Daoy (cell line): ENCODE measurements around the gene MCC. TPM values are rescaled to one million over a fixed set of nuclear protein-coding genes. Genes with fewer than 3 reads are reported as not detected.
A peak's percentile ranks its signal among the peaks of the same experiment; 100 is the strongest.

Experiments
- DNase-seq: peaks from one replicate; pipeline ENCODE4 v3.0.0-alpha.2; 2015; ENCODE audit warnings: low read depth
- total RNA-seq: library from RNA; depleted of rRNA; stranded (reverse); fragments of >200 nt; shearing (Covaris generic); gene quantifications from 2 replicates; pipeline ENCODE4 v1.2.3, GENCODE V29; 2014

The MCC gene
- total RNA-seq, 1 experiment from 2014 or later: 11.8 TPM

GRCh38 chr5:113245427-113246225 is 242.6 kb downstream of the MCC start:
- DNase-seq: no peak

GRCh38 chr5:113244966-113245365 is 243.3 kb downstream of the MCC start:
- no peak for DNase-seq

GRCh38 chr5:113243349-113243664 is 244.9 kb downstream of the MCC start:
- no peak for DNase-seq

GRCh38 chr5:113242481-113243348 is 245.5 kb downstream of the MCC start:
- DNase-seq: no peak

DNA sequence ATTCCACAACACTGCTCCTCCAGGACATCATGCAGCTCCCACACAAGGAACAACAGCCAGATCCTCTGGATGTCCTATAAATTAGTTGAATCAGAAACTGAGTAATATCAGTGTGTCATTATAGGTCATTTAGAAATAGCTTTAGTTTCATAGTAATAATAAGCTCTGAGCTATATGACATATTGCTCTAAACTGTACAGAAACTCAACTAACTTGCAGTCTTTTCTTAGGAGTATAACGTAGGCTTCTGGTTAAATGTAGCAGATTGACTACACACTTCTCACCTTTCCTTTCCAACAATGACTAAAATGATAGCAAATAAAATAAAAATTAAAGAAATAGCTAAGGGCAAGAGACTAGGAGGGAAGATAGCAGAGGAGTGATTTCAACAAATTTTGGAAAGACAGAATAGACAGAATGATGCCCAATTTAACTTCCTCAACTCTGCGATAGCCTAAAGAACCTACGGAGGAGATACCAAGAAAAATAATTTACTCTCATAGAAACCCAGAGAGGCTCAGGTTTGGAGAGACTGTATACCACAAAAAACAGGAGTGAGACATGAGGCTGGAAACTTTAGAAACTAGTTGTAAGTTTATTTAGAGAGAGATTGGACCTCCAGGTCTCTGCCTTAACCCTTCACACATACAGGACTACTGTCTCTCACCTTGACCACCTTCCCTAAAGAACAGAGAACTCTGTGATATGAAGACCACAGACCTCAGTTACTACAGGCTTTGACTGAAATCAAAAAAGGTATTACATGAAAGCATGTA is 247.1 kb downstream of the MCC start:
- DNase-seq: no peak

- DNase-seq: no peak
These were observed 248.2 kb downstream of the MCC start for GRCh38 chr5:113240032-113240431.

DNA sequence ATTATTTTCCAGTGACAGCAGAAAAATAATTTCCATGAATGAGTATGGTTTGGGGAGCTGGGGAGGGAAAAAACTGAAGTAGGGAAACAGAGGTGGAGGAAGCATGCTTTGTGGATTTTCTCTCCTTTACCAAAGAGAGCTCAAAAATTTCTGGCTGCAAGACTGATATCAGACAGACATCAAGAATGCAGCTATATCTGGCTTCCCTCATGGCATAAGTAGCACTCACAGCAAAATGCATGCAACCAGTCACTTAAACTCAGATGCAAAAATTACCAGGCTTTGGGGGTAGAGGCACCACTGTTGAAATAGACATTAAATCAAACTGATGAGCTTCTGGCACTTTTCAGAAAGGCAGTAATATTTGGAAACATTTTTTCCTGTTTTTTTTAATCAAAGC is 250.4 kb downstream of the MCC start:
- DNase-seq: no peak

DNA sequence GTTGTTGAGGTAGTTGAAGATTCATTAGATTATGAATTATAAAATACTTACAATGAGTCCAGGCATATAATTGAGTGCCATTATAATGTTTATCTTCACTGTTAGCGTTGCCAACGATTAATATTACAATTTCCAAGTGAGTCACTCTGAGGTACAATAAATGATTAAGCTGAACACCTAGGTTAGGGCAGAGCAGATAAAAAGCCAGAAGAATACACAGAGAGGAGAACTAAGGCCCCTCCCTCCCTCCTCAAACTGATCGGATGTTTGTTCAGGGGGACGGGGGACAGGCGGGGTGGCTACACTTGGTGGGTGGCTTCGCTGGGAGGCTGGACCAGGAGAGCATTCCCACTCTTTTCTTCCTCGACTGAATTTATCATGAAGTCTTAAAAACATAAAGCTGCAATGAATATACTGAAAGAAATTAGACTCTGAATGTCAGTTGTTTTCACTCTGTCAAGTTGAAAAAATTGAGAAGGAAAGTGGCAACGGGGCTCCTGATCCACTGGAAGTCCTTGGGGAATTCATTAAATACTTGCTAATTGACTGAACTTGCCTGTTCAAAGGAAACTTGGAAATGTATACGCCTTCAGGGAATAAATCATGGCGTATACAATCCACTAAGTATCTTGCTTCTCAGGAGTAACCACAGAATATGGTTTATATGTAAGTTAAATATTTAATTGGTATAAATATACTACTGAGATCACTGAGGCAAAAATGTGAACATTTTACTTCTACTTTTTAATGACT is 251.5 kb downstream of the MCC start:
- DNase-seq: no peak

GRCh38 chr5:113235884-113236283 is 252.4 kb downstream of the MCC start:
- no peak for DNase-seq

GRCh38 chr5:113234546-113234945 is 253.7 kb downstream of the MCC start:
- DNase-seq: no peak

GRCh38 chr5:113233606-113234005 is 254.6 kb downstream of the MCC start:
- no peak for DNase-seq

DNA sequence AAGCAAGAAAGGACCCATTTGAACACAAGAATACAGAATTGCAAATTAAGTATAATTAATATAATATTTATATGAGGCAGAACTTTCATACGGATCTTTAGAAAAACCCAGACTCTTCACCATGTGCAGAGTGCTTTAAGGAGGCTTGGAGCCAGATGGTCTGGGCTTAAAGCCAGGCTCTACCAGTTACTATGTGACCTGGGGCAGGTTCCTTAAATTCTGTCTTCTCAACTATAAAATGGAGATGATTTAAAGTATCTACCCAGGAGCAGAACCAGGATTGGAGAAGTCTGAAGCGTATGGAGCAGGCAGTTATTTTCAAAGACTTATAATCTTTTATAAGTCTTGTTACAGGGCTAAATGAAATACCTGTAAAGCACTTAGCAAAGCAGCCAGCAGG is 255.6 kb downstream of the MCC start:
- DNase-seq: no peak

- DNase-seq: peak; percentile 63
These were observed 256.0 kb downstream of the MCC start for GRCh38 chr5:113232221-113232620.

- DNase-seq: no peak
These were observed 256.6 kb downstream of the MCC start for GRCh38 chr5:113231653-113232000.

DNA sequence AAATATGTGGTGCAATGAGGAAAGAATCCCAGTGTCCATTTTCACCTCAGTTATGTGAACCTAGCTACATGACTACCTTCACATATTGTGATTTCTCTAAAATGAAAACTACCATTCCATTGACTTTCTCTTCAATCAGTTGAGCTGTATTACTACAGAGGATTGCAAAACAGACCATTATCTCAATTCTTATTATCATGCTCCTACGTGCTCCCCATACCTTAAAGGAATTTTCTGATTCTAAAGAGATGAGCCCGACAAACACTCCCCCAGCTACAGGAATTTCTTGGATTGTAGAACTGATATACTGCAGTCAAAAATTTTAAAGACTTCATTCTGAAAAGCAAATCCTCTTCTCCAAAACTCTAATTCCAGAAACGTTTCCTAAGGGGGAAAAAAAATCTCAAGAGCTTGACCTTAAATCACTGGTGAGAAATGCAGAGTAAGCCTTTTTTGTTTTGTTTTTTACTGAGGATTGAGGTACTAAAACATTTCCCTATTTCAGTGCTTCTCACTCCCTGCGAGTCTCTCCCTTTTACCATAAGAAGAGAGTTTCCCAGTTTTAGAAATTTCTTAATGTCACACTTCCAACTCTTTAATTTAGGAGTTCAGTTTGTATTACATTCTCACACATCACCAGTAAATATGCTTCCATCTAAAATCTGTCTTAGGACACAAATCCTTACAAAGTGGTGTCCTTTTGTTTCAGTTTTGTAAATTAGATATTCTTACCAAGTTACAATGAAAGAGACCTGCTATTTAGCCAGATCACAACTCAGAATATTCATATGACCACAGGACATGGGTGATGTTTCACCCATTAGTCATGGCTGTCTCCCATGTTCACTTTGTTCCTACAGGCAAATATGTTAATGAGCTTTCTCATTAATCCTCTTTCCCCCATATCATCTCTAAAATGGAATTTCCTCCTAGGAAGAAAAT is 257.3 kb downstream of the MCC start:
- peak; percentile 80 for DNase-seq

- DNase-seq: no peak
These were observed 260.5 kb downstream of the MCC start for GRCh38 chr5:113227798-113228197.

GRCh38 chr5:113226116-113226736 is 262.0 kb downstream of the MCC start:
- no peak for DNase-seq

DNA sequence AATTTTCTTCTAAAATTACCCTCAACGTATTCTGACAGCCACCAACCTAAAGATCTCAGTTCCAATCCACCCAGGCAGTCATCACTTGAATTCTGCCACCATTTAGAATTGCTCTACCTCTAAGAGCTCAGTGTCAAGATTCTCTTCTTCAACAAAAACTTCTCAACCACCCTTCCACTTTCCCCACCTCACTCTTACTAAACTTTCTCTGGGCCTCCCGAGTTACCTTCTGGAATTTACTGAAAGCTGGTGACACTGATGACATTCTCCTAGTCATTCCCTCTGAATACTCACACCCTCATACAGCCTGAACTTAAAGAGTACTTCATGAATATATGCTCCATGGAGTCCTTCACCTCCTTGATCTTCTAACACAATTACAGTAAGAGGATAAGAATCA is 263.0 kb downstream of the MCC start:
- no peak for DNase-seq

DNA sequence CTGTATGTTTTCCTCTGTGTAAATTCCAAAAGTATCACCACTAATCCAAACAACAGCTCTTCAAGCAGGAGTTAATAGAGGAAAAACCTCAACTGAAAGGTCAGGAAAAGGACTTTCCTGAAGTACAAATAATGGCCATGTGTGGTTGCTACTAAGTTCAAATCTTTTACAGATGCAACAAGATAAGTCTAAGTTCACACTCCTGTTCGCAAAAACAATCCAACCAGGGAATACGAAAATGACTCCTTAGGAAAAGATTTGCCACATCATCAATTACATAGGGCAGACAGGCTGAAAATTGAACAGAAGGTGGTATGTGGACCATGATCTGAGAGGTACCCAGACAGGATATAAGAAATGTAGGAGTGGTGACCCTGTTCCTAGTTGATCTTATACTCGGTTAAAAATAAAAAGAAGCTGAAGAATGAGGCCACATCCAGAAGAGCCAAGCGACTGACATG is 263.6 kb downstream of the MCC start:
- DNase-seq: no peak
